ENCODE data around the gene DLG1.
A peak's percentile ranks its signal among the peaks of the same experiment; 100 is the strongest.
"Not testable (repeated sequence)": the region's sequence is repeated elsewhere in the genome, so short reads cannot be mapped to it uniquely, and the experiment has no call there.

The DLG1 gene

GRCh38 chr3:197286678-197287077 lies 11.7 kb downstream of the DLG1 start:
- DNase-seq: no peak

GRCh38 chr3:197285557-197285956 lies 12.9 kb downstream of the DLG1 start:
- DNase-seq: no peak

- no peak for DNase-seq
Observed at GRCh38 chr3:197283045-197283444, 15.4 kb downstream of the DLG1 start.

DNA sequence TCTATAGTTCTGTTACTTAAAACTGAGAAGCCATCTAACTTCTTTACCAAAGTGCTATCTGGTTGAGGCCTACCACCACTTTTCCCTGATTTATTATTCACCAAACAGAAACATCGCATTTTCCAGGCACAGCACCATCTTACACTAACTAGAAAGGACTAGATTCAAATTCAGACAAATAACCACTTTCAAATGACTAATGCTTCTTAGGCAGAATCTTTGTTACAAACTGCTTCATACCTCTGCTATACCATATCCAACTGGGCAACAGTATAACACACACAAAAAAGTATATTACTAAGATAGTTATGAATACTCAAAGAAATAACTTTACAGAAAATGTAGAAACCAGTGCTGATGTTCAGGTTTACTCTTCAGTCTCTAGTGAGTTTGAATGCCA lies 16.6 kb downstream of the DLG1 start:
- no peak for DNase-seq

DNA sequence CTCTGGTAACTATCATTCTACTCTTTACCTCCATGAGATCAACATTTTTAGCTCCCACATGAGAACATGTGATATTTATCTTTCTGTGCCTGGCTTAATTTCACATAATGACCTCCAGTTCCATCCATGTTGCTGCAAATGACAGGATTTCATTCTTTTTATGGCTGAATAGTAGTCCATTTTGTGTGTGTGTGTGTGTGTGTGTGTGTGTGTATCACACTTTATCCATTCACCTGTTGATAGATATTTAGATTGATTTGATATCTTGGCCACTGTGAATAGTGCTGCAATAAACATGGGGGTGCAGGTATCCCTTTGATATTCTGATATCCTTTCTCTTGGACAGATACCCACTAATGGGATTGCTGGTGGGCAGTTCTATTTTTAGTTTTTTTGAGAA lies 18.3 kb downstream of the DLG1 start:
- no peak for DNase-seq

DNA sequence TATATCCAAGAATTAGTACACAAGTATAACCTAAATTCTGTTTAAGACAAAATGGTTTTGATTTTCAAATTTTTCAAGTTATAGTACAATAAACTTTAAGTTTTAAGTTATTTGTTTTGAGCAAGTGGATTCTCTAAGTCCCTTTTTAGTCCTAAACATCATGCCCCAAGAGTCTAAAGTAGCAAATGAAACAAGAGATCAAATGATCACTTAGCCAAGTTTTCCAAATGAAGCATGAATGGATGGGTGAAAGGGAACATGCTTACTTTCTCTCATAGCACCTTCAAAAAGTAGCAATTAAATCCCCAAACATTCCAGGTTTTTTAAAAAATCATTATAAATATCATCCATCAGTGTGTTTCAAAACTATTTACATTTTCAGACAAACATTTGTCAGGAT lies 19.5 kb downstream of the DLG1 start:
- no peak for DNase-seq

- not testable (repeated sequence) for DNase-seq
Observed at GRCh38 chr3:197276808-197277207, 21.6 kb downstream of the DLG1 start.

GRCh38 chr3:197270558-197271317 lies 27.7 kb downstream of the DLG1 start:
- no peak for DNase-seq

GRCh38 chr3:197269024-197269423 lies 29.4 kb downstream of the DLG1 start:
- no peak for DNase-seq

- no peak for DNase-seq
Observed at GRCh38 chr3:197268294-197268693, 30.1 kb downstream of the DLG1 start.

DNA sequence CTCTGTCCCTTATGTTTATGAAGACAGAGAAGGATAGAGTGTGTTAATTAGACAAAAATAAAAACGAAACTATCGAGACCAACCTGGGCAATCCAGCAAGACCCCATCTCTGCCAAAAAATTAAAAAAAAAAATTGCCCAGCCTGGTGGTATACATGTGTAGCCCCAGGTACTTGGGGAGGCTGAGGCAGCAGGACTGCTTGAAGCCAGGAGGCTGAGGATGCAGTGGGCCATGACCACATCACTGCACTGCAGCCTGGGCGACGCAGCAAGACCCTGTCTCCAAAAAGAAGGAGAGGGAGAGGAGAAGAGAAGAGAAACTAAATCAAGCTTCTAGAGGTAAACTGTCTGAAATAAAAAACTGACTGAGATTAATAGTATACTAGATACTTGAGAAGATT lies 32.1 kb downstream of the DLG1 start:
- no peak for DNase-seq

GRCh38 chr3:197262709-197263108 lies 35.7 kb downstream of the DLG1 start:
- DNase-seq: no peak

DNA sequence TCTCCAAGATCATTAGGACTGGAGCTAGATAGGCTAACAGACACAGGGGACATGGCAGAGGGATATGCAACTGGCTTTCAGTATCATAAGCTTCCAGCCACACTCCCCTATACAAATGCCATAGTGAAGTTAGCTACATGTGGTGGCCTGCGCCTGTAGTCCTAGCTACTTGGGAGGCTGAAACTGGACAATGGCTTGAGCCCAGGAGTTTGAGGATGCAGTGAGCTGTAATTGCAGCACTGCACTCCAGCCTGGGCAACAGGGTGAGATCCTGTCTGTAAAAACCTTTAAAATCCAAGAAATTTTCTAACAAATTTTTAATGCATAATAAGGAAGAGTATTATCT lies 37.3 kb downstream of the DLG1 start:
- no peak for DNase-seq

GRCh38 chr3:197260491-197261163 lies 37.8 kb downstream of the DLG1 start:
- DNase-seq: no peak

DNA sequence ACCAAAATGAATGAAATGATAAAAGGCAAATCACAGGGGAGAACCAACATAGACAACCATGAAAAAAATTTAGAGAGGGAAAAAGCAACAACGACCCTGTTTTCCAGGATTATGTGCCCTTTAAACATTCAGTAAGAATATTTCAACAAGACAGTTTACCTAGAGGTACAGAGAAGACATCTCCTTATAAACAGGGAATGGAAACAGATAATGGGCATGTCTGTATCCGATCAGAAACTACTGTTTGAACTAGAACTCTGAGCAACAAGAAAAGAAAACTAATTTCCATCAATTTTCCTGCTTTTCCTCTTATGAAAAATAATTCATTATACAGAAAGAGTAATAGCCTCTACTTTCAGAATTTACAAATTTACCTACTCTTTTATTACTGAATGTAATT lies 39.3 kb downstream of the DLG1 start:
- no peak for DNase-seq

GRCh38 chr3:197258168-197258755 lies 40.1 kb downstream of the DLG1 start:
- no peak for DNase-seq

GRCh38 chr3:197257711-197258110 lies 40.7 kb downstream of the DLG1 start:
- no peak for DNase-seq

DNA sequence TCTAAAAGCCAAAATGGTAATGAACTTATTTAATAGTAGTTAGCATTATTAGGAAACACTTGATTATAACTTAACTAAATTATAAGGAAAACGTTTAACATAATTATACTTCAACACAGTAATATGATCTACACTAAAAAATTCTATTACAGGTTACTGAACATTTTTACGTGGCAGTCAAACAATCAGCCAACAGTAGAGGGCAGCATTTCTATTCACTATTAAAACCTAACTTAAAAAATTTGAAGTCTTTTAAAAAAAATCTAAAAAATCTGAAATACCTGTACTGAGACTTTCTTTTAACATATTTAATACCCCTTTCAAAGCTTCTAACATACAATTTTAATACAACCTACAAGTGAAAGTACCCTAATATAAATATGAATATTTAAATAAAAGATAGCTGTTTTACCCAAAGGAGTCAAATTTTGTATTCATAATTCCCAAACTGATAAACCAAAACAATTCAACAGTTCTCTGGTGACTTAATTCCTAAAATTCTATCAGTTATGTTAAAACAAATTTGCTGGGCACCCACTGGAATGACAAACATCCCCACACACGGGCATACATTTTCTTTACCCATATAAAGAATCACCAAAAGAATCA lies 41.5 kb downstream of the DLG1 start:
- DNase-seq: peak; percentile 16

DNA sequence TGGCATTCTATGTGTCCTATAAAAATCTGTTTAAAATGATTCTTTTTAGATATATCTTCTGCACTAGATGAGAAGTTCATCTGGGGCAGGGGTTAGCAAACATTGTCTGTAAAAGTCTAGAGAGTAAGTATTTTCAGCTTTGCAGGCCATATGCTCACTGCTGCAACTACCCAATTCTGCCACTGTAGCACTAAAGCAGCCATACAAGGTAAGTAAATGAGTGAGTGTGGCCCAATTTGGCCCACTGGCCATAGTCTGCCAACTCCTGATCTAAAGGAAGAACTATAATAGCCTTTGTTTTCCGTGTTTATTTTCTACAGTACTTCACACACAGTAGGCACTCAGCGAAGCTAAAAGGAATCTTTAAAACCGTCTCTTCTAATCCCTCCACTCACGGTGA lies 42.3 kb downstream of the DLG1 start:
- DNase-seq: no peak

DNA sequence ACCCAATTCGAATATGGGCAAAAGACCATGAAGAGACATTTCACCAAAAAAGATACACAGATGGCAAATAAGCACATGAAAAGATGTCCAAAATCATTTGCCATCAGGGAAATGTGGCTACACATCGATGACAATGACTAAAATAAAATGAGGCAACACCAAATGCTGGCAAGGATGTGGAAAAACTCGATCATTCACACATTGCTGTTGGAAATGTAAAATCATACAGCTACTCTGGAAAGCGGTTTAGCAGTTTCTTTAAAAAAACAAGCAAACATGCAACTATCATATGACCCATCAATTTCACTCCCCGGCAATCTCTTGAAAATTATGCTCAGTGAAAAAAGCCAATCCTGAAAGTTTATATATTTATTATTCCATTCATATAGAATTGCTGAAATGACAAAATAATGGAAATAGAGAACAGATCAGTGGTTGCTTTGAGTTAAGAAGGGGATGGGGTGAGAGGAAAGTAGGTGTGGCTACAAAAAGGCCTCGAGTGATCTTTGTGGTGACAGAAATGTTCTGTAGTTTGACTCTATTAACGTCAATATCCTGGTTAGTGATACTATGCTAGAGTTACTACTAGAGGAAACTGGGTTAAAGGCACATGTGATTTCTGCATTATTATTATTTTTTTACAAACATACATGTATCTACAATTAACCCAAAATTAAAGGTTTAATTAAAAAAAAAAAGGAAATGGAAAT lies 45.0 kb downstream of the DLG1 start:
- no peak for DNase-seq

DNA sequence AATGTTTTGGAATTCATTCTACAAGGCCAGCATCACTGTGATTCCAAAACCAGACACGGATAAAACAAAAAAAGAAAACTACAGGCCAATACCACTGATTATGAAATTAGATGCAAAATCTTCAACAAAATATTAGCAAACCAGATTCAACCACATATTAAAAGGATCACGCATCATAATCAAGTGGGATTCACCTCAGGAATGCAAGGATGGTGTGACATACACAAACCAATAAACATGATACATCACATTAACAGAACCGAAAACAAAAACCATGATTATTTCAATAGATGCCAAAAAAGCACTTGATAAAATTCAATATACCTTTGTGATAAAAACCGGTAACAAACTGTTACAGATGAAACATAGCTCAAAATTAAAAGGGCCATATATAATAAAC lies 48.9 kb downstream of the DLG1 start:
- no peak for DNase-seq

DNA sequence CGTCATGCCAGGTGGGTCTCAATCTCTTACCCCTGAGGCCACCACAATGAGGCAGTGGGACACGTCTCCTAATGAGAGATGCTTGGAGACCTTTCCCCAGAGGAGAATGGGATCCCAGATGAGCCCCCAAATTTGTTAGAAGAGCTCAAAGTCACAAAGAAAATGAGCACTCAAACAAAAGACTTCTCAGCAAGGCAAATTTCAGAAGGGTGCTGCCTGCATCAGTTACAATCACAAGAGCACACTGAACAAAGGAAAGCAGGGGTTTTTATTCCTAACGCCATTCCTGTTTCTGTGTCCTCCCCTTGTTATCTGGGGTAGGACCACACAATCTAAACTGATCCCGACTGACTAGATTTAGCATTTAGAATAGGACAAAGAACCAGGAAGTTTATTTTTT lies 50.1 kb downstream of the DLG1 start:
- DNase-seq: no peak

DNA sequence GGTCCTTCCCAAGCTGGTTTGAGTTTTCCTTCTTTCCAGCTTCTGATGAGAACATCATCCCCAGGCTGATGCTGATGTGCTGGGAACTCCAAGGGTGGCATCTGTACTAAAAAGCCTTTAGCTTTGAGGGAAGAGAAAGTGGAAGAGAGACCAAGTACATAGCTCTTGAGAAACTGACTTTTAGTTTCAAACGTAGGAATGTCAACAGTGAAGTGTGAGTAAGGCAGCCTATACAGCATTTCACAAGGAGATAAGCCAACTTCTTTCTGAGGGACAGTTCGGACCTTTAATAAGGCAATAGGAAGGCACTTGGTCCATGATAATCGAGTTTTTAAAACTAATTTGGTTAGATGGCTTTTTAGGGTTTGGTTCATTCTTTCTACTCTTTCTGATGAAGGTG lies 53.7 kb downstream of the DLG1 start:
- DNase-seq: no peak

Data from NCI-H748 treated with DMSO at 0.1 percent for 48 hours (cell line).